HS-27A (cell line): Measurements from ENCODE around the gene UGT1A10.

ENCODE experiments used
- DNase-seq: peaks from one replicate; pipeline ENCODE4 v3.0.0-alpha.2; 2012; ENCODE audit warnings: low read depth, missing footprints

The UGT1A10 gene

GRCh38 chr2:233803994-233804393, 167.7 kb downstream of the UGT1A10 start:
- DNase-seq = no peak

- no peak for DNase-seq
Observed at GRCh38 chr2:233807215-233807865, 171.1 kb downstream of the UGT1A10 start.

- DNase-seq = no peak
Observed at GRCh38 chr2:233807966-233808935, 172.0 kb downstream of the UGT1A10 start.

GRCh38 chr2:233810385-233810784, 174.1 kb downstream of the UGT1A10 start:
- DNase-seq = no peak

- DNase-seq = no peak
Observed at GRCh38 chr2:233811087-233811486, 174.8 kb downstream of the UGT1A10 start.

GRCh38 chr2:233811732-233812131, 175.5 kb downstream of the UGT1A10 start:
- no peak for DNase-seq

- no peak for DNase-seq
Observed at GRCh38 chr2:233813236-233814055, 177.2 kb downstream of the UGT1A10 start.

- DNase-seq = no peak
Observed at GRCh38 chr2:233814056-233814835, 178.0 kb downstream of the UGT1A10 start.

GRCh38 chr2:233815861-233816260, 179.6 kb downstream of the UGT1A10 start:
- DNase-seq = no peak

- no peak for DNase-seq
Observed at GRCh38 chr2:233816334-233816733, 180.1 kb downstream of the UGT1A10 start.

GRCh38 chr2:233816771-233817170, 180.5 kb downstream of the UGT1A10 start:
- no peak for DNase-seq

- DNase-seq = no peak
Observed at GRCh38 chr2:233817361-233817911, 181.2 kb downstream of the UGT1A10 start.

- no peak for DNase-seq
Observed at GRCh38 chr2:233817995-233818638, 181.9 kb downstream of the UGT1A10 start.

GRCh38 chr2:233818639-233819621, 182.7 kb downstream of the UGT1A10 start:
- no peak for DNase-seq

GRCh38 chr2:233819884-233820773, 183.9 kb downstream of the UGT1A10 start:
- DNase-seq = no peak

GRCh38 chr2:233820774-233821105, 184.5 kb downstream of the UGT1A10 start:
- no peak for DNase-seq

- no peak for DNase-seq
Observed at GRCh38 chr2:233821196-233821595, 184.9 kb downstream of the UGT1A10 start.

GRCh38 chr2:233821709-233822100, 185.5 kb downstream of the UGT1A10 start:
- no peak for DNase-seq
